Psoas muscle (tissue), 8 donors: ENCODE data around the gene IFNK. TPM values are rescaled to one million over a fixed set of nuclear protein-coding genes. Genes with fewer than 3 reads are reported as not detected.

Experiments
- ATAC-seq, 4 donors: fragments of 200-7000 bp; cut with Tn5 transposase; one replicate each; pipeline ENCODE4 v1.9.1; 2020; ENCODE audit warnings: moderate library complexity in 3 of 4, mild to moderate bottlenecking in 2 of 4
- DNase-seq, 2 donors: peaks; one replicate each; pipeline ENCODE4 v3.0.0-alpha.2; 2020
- H3K27ac ChIP-seq: fragments of 200-600 bp; one replicate; pipeline ENCODE4 v1.8.0; 2022
- H3K27me3 ChIP-seq, 3 donors: fragments of 200-600 bp in 1 of 3; one replicate each; pipeline versions ENCODE4 v1.6.1 to v1.8.0; 2013 to 2022; ENCODE audit warnings: low read length in 2 of 3, mild to moderate bottlenecking in 2 of 3, moderate library complexity in 1 of 3; ENCODE audit not compliant: insufficient read depth in 3 of 3
- H3K36me3 ChIP-seq, 2 donors: fragments of 200-600 bp in 1 of 2; one replicate each; pipeline versions ENCODE4 v1.6.1 to v1.8.0; 2013 to 2022; ENCODE audit warnings: low read depth in 1 of 2, mild to moderate bottlenecking in 1 of 2, moderate library complexity in 1 of 2; ENCODE audit not compliant: insufficient read depth in 1 of 2
- H3K4me1 ChIP-seq: fragments of 200-600 bp; one replicate; pipeline ENCODE4 v1.8.0; 2022
- H3K4me3 ChIP-seq: fragments of 200-600 bp; one replicate; pipeline ENCODE4 v1.8.0; 2022; ENCODE audit warnings: mild to moderate bottlenecking
- H3K9me3 ChIP-seq: fragments of 200-600 bp; one replicate; pipeline ENCODE4 v1.8.0; 2022
- CTCF ChIP-seq: fragments of 200-600 bp; IDR thresholded peaks from one replicate; pipeline ENCODE4 v1.8.0; 2022; ENCODE audit warnings: antibody characterized with exemption
- WGBS, 3 donors: extraction: QIAGEN DNeasy Blood & Tissue Kit; methylation state at CpG; one replicate each; pipeline versions ENCODE4 v1.1.6 to v1.1.7; 2013; 5-methylcytosine and 5-hydroxymethylcytosine counted together
- intact Hi-C, 2 donors: fragments of 100-400 bp; cut with DNase I; formaldehyde crosslinking; loops; one replicate each; pipeline versions ENCODE4 v1.11.0 to v1.14.2; 2022
- polyA plus RNA-seq, 3 donors: library from polyadenylated mRNA; stranded (reverse); fragments of 200-250 nt; gene quantifications; one replicate each; pipeline ENCODE4 v1.2.3, GENCODE V29; 2013
- total RNA-seq, 4 donors: library from RNA; stranded (reverse); fragmentation: NEBNext Ultra II Directional in 2 of 4; extraction: Animal tissue kit (Norgen Biotek cat#: 25700) in 2 of 4; gene quantifications; one replicate each; pipeline versions ENCODE4 v1.2.1 to v1.2.4, GENCODE V29; 2021 to 2023
- donor health status: healthy with polysubstance abuse.
- donor health status: DM: no; HTN: no; CAD: no; lungs with moderate emphysema.
- donor health status: Bipolar disorder and iron deficiency.
- donor health status: healthy.
- donor health status: DM: yes; HTN: yes; CAD: no.
- donor health status: DM: no; HTN: no; CAD: no.
- donor health status: DM: no; HTN: no; CAD: no.
- donor health status: DM: yes; HTN: yes; CAD: no.

IFNK gene
- total and polyA plus RNA-seq, 7 donors: not detected

- Histone ChIP-seq H3K36me3 (peaks cover 7 to 92% of the 10 kb centered on the region in 2 donors), H3K27me3 (no peaks in the 10 kb centered on the region), H3K9me3 (no peaks in the 10 kb centered on the region), H3K4me1 (no peaks in the 10 kb centered on the region), H3K27ac (no peak overlapping the region), H3K4me3 (no peak overlapping the region)
- no peak for TF ChIP-seq CTCF
- intact Hi-C loops: no loop called here
- ATAC-seq (no peak), DNase-seq (no peak)
Observed at GRCh38 chr9:27558307-27558706, 34.2 kb downstream of the IFNK start.

- intact Hi-C loops: loop anchor here in 1 of 2 donors (5.0 kb wide), 1 partner anchor 698 kb away; no protein-coding TSS in a partner anchor
- H3K36me3 ChIP-seq: peaks cover 3 to 86% of the 10 kb centered on the region in 2 donors
- H3K4me1 ChIP-seq: no peaks in the 10 kb centered on the region
- no peaks in the 10 kb centered on the region for H3K9me3 ChIP-seq
- H3K27ac ChIP-seq: no peak overlapping the region
- DNase-seq (no peak), ATAC-seq (no peak)
- no peaks in the 10 kb centered on the region for H3K27me3 ChIP-seq
- H3K4me3 ChIP-seq: no peak overlapping the region
- no peak for TF ChIP-seq CTCF
Observed at GRCh38 chr9:27560457-27560856, 36.4 kb downstream of the IFNK start.

- Histone ChIP-seq H3K27ac (no peak overlapping the region), H3K9me3 (no peaks in the 10 kb centered on the region), H3K4me1 (no peaks in the 10 kb centered on the region), H3K27me3 (no peaks in the 10 kb centered on the region), H3K36me3 (peaks cover 0 to 87% of the 10 kb centered on the region in 2 donors), H3K4me3 (no peak overlapping the region)
- DNase-seq: no peak
- no peak for ATAC-seq
- no peak for TF ChIP-seq CTCF
- intact Hi-C loops: loop anchor here in 1 of 2 donors (5.0 kb wide), 1 partner anchor 699 kb away; no protein-coding TSS in a partner anchor
- 86 to 90% (median 86%) methylated on average over 3 of the region's 3 CpGs for WGBS, 3 donors
Observed at GRCh38 chr9:27561685-27562084, 37.6 kb downstream of the IFNK start.

GRCh38 chr9:27563738-27564430 is 39.8 kb downstream of the IFNK start:
- WGBS, 3 donors: 90 to 92% (median 90%) methylated on average over 4 of the region's 4 CpGs
- peaks cover 0 to 68% of the 10 kb centered on the region in 2 donors for H3K36me3 ChIP-seq
- intact Hi-C loops: loop anchor here in 1 of 2 donors (5.0 kb wide), 1 partner anchor 702 kb away; no protein-coding TSS in a partner anchor
- DNase-seq: no peak
- no peak for TF ChIP-seq CTCF
- H3K27ac ChIP-seq: no peak overlapping the region
- no peaks in the 10 kb centered on the region for H3K27me3 ChIP-seq
- no peaks in the 10 kb centered on the region for H3K4me1 ChIP-seq
- H3K9me3 ChIP-seq: no peaks in the 10 kb centered on the region
- H3K4me3 ChIP-seq: no peak overlapping the region
- ATAC-seq: no peak

- ATAC-seq (no peak), DNase-seq (no peak)
- WGBS, 3 donors: 88 to 91% (median 89%) methylated on average over 1 of the region's 1 CpG
- Histone ChIP-seq H3K36me3 (peaks cover 0 to 60% of the 10 kb centered on the region in 2 donors), H3K4me3 (no peak overlapping the region), H3K9me3 (no peaks in the 10 kb centered on the region), H3K4me1 (peaks cover 3% of the 10 kb centered on the region), H3K27ac (no peak overlapping the region), H3K27me3 (no peaks in the 10 kb centered on the region)
- intact Hi-C loops: loop anchor here in 1 of 2 donors (5.0 kb wide), 1 partner anchor 702 kb away; no protein-coding TSS in a partner anchor
- TF ChIP-seq CTCF: no peak
Observed at GRCh38 chr9:27564670-27565069, 40.6 kb downstream of the IFNK start.
